GM20000 (cell line): Measurements from ENCODE around the gene DBNDD1.
"Not testable (repeated sequence)": the region's sequence is repeated elsewhere in the genome, so short reads cannot be mapped to it uniquely, and the experiment has no call there.

Experiments
- DNase-seq: peaks from one replicate; pipeline ENCODE4 v3.0.0; 2012; ENCODE audit warnings: low spot score
- CTCF ChIP-seq: IDR thresholded peaks from 2 replicates; pipeline ENCODE4 v1.5.1; 2012; ENCODE audit warnings: mild to moderate bottlenecking, control low read depth; ENCODE audit errors: extremely low read depth, missing control alignments

DBNDD1 gene

GRCh38 chr16:90000733-90001427, 18.4 kb downstream of the DBNDD1 start:
- TF ChIP-seq CTCF, result no peak

GRCh38 chr16:89999831-90000574, 19.3 kb downstream of the DBNDD1 start:
- DNase-seq, result no peak
- no peak for TF ChIP-seq CTCF

More at GRCh38 chr16:90000733-90001427, 18.4 kb downstream of the DBNDD1 start:
- no peak for DNase-seq

GRCh38 chr16:89996178-89996489, 23.1 kb downstream of the DBNDD1 start:
- DNase-seq, result no peak
- no peak for TF ChIP-seq CTCF

- DNase-seq, result not testable (repeated sequence)
These were observed 23.6 kb downstream of the DBNDD1 start for GRCh38 chr16:89995475-89996177.

GRCh38 chr16:89994721-89995474, 24.4 kb downstream of the DBNDD1 start:
- not testable (repeated sequence) for DNase-seq

GRCh38 chr16:89994389-89994720, 24.9 kb downstream of the DBNDD1 start:
- no peak for DNase-seq
- TF ChIP-seq CTCF, result no peak

GRCh38 chr16:89993971-89994370, 25.3 kb downstream of the DBNDD1 start:
- TF ChIP-seq CTCF, result no peak
- DNase-seq, result no peak

GRCh38 chr16:89993377-89993776, 25.9 kb downstream of the DBNDD1 start:
- DNase-seq, result no peak
- TF ChIP-seq CTCF, result no peak
